Femur (tissue), 1 donor: ENCODE measurements around the gene ELMO1.

ENCODE experiments used
- DNase-seq: peaks from one replicate; pipeline ENCODE4 v3.0.0-alpha.2; 2017

ELMO1 gene

GRCh38 chr7:37112218-37112617 lies 336.4 kb downstream of the ELMO1 start:
- no peak for DNase-seq

DNA sequence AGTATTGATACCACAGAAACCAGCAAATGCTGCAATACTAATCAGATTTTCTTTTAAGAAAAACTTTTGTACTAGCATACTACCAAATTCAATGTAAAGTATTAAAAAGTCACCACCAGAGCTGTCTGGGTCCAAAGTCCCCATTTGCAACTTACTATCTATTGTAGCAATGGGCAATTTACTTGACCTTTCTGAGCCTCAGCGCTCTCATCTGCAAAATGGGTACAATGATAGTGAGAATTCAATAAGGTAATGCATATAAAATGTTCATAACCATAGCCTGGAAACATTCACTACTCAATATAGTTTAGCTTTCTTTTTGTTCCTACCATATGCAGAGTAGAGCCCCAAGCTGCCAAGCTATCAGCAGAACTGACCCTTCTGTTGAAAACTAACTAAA lies 337.2 kb downstream of the ELMO1 start:
- DNase-seq, result no peak

DNA sequence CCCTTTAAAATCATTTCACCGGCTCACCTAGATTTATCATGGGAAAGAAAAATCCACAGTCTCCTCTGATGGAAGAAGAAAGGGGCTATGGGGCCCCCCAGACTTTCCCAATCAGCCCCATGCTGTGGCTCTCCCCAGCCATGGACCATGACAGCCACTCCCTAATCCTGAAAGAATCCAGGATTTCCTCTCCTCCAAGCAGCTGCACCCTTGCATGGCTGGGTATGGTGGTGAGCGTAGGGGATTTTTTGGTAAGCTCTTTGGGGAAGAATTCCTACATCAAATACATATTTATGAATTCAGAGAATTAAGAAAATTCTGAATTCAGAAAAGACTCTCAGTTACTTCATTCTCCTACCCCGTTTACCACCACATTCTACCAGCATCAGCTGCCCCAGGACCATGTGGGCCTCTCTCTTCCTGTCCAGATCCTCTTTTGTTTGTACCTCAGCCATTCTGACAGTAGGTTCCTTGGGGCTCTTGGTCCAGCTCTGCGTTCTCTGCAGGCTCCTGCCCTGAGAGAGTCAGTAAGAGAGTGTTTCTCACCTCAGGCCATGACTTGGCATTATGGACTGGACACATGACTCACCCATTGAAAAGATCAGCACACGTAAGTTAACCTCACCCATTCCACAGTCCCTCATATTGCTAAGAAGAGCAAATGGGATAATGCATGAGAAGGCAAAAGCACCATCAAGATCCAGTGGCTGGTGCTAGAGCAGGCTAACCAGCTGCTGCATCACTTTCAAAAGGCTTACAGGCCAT lies 337.8 kb downstream of the ELMO1 start:
- DNase-seq, result no peak

DNA sequence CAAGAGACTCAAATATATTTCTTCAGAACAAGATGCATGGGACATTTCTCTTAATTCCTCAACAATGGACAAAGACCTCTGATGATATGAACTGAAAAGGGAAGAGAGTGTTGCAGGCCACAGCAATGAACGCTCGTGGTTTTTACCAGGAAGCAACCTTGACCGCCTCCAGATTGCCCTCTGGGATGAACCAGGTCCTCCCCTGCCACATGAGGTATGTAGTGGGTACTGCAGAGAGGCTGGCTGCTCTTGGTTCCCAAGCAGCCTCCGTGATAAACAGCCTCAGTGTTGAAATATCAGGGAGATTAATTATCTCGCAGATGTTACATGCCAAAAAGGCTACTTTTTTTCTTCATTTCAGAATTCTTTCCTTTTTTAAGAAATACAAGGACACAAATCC lies 338.8 kb downstream of the ELMO1 start:
- DNase-seq, result no peak

DNA sequence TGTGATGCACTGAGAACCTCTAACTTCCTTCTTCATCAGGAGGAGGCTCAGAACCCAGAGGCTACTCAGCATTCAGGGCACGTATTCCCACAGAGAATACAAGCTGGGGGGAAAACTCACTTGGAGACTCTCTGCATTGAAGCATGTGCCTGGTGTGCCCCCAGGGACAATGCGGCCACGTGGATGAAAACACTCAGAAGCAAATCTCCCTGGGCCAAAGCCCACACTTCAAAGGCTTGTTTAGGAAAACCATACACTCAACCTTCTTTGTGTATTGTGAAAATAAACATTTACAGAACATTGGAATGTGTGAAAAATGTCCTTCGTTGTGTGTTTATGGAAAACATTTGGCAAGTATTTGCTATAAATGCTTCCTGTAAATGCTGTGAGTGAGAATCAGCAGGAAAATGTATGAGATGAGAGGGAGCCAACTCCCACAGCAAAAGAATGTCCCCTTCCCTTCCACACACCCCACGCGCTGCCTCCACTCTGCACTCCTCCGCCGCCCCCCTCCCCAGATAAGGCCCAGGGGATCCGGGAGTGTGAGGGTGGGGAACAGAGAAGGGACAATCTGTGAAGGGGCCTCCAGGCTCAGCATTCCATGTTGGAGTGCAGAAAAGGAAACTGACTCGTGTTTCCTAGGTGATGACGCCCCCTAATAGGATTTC lies 339.5 kb downstream of the ELMO1 start:
- DNase-seq, result no peak

GRCh38 chr7:37108615-37109014 lies 340.0 kb downstream of the ELMO1 start:
- no peak for DNase-seq

DNA sequence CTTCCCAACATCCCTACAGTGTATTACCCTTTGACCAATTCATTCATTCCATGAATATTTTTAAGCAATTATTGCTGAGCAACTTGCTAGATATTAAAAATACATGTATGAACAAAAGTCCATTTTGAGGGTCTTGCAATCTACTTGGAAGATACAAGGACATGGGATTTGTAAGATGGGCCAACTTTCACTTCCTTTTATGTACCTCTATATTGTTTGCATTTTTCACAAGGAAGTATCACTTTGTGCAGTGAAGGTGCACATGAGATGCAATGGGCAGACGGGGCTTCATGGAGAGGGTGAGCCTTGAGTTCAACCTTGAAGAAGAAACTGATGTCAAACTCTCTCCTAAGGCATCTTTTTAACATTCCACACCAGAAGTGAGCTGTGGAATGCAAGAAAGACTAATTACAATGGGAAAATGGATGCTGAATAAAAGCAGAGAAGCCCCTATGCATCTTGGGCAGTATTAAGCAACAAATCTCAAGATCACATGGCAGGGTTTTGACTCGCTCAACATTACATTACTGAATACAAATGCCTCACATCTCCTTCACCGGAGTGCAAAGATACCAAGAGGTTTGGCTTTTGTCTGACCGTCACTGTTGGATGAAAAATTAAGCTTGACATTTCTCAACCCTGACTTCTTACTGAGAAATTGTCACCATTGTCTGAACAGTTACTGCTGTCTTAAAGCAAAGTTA lies 341.5 kb downstream of the ELMO1 start:
- no peak for DNase-seq

DNA sequence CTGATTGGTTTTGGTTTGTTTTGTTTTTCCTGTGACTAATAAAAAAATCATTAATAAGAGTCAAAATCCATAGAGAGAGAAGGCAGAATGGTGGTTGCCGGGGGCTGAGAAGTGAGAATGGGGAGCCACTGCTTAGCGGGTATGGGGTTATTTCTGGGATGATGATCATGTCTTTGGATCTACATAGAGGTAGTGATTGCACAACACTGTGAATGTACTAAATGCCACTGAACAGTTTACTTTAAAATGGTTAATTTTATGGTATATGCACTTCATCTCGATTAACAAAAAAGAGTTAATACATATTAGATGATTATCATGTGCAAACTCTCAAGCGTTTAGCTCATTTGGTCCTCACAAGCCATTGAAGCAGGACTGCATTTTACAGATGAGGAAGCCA lies 342.9 kb downstream of the ELMO1 start:
- DNase-seq, result no peak

GRCh38 chr7:37104822-37105518 lies 343.7 kb downstream of the ELMO1 start:
- no peak for DNase-seq

- DNase-seq, result no peak
Measured at GRCh38 chr7:37102518-37103137, 346.0 kb downstream of the ELMO1 start.

- no peak for DNase-seq
Measured at GRCh38 chr7:37100735-37101331, 347.8 kb downstream of the ELMO1 start.

DNA sequence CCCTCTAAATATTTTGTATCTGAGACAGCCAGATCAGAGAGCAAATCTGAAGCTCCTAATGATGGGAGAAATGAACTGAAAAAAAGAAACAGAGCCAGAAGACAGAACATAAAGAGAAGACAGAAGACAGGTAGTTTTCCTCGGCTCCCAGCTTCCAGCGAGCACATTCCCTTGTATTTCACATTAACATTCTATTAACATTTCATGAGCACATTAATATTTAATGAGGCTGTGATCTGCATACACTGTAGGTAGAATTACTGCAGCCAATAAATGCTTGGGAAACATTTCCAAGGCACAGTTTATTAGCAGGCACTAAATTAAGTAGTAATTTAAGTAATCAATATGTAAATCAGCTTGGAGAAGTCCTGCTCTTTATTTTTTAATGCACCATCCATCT lies 349.9 kb downstream of the ELMO1 start:
- no peak for DNase-seq

DNA sequence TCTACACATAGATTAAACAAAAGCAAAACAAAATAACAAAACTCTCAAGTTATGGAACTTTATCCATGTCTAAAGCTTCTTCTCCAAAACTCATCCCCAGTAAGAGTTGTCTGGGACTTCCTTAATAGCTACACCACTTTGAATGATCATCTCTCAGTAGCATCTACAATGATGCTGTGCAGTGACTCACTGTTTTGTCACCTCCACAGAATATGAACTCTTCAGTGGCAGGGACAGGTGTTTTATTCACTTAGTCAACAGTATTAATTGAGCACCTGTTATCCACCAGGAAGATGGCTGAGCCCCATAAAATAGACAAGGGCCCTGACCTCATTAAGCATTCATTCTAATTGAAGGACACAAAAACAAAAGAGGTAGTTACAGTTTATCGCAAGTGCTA lies 350.7 kb downstream of the ELMO1 start:
- no peak for DNase-seq

DNA sequence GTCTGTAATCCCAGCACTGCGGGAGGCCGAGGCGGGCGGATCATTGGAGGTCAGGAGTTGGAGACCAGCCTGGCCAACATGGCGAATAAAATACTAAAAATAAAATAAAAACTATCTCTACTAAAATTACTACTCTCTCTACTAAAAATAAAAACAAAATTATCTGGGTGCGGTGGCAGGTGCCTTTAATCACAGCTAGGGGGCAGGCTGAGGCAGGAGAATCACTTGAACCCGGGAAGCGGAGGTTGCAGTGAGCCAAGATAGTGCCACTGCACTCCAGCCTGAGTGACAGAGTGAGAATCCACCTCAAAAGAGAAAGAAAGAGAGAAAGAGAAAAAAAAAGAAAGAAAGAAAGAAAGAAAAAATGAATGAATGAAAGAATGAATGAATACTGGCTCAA lies 351.4 kb downstream of the ELMO1 start:
- DNase-seq, result no peak

GRCh38 chr7:37096341-37096740 lies 352.3 kb downstream of the ELMO1 start:
- no peak for DNase-seq

DNA sequence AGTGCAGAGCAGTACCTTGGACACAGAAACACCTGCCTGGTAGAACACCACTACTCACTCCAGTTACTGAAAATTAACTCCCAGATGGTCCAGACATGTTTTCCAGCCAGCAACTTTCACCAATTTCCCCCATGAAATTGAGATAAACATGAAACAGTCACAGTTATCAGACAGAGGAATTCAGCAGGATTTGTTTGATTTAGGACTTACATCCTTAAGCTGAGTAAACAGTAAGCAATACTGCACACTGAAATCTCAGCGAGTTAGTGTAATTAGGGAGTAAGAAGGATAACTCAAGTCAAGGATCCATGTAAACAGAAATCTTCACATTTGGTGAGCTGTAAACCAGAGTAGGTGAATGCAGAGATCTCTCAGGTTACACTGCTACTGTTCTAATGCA lies 353.5 kb downstream of the ELMO1 start:
- DNase-seq, result no peak

GRCh38 chr7:37093257-37093656 lies 355.4 kb downstream of the ELMO1 start:
- no peak for DNase-seq

DNA sequence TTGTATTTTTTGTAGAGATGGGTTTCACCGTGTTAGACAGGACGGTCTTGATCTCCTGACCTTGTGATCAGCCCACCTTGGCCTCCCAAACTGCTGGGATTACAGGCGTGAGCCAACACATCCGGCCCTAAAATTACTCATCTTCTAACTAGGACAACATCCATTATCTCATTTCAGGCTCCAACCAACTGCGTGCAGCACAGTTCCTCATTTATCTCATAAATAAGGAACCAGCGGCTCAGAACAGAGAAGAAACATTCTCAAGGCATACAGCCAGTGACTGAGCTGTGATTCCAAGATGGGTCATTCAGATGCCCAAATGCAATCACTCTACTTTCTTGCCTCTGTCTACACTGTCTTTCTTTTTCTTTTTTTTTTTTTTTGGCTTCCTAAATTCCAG lies 356.1 kb downstream of the ELMO1 start:
- no peak for DNase-seq

DNA sequence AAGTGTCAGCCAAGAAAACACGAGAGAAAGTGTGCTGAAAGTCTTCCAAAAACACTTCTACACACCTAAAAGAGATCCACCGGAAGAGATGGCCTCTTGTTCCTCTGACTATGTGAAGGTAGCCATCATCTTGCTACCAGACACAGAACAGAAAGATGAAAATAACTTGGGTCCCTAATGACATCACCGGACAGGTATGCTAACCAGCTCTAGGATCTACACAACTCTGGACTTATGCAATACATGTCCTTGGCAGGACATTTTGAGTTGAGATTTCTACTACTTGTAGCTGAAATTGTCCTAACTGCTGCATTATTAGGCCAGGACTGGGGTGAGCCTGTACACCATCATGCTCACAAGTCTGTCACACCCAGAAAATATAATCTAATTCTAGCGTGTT lies 358.7 kb downstream of the ELMO1 start:
- no peak for DNase-seq

DNA sequence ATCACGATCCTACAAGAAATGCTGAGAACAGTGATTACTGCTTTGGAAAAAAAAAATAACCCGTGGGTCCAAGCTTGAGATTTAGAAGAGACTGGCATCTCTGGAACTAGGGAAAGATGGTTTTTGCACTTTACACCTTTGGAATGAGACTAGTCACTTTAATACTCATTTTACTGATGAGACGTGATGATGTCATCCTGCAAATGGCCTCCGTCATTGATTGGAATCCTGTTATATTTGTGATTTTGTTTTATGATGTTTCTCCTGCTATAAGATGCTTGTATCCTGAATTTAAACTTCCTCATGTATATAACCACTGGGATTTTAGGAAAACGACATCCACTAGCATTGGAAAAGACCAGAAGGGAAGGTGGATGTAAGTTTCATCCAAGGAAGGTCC lies 363.1 kb downstream of the ELMO1 start:
- DNase-seq, result no peak

DNA sequence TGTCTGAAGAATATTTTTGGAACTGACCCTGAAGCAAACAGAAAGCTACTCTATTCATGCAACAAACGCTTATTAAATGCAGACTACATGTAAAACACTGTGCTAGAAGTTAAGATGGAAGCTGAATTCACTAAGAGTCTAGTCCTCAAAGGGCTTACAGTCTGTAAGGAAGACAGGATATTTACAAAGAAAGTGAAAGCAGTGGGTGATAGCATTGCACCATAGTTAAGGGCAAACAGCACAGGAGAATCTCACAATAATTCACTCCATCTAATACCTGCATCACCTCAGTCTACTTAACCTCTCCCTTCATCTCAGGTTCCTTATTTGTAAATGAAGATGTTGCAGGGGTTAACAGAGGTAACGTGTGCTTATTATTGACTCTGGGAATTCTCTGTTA lies 364.4 kb downstream of the ELMO1 start:
- no peak for DNase-seq

DNA sequence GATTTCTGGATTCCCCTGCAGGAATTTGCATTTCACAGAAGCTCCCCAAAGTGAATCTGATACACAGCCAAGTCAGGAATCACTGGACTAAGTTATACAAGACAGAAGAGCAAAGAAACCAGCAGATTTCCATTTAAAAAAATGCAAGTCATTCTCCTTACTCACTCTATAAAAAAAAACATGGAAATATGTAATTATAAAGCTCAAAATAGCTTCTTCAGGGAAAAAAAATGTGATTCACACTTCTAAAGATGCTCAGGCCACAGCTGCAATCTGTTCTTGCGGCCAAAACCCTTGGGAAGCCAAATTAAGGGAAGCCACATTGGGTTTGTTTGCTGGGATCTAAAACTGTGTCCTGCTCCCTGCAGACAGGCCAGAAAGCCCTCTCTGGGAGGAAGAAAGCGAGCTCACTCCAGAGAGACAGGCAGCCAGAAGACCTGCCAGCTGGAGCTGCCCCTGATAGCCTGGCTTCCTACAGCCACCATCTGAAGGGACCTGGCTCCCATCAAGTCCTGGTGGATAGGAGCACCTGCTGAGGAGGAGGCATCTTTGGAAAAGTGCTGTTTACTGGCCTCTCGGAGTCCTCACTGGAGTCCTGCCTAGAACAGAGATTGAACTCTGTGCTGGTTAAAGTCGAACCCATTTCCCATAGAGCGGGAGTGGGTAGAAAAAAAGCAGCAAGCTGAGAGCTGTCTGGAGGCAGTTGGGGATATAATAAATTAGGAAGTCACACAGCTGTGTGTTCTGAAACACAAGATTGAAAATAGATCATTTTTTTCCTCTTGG lies 365.2 kb downstream of the ELMO1 start:
- DNase-seq, result peak; percentile 83
